Measurements from ENCODE around the gene SULT1A1. TPM values are rescaled to one million over a fixed set of nuclear protein-coding genes. Genes with fewer than 3 reads are reported as not detected.
"Not testable (repeated sequence)": the region's sequence is repeated elsewhere in the genome, so short reads cannot be mapped to it uniquely, and the experiment has no call there.

SULT1A1 gene
- polyA plus RNA-seq (ENCODE audit: insufficient read length) = 8.8 TPM

DNA sequence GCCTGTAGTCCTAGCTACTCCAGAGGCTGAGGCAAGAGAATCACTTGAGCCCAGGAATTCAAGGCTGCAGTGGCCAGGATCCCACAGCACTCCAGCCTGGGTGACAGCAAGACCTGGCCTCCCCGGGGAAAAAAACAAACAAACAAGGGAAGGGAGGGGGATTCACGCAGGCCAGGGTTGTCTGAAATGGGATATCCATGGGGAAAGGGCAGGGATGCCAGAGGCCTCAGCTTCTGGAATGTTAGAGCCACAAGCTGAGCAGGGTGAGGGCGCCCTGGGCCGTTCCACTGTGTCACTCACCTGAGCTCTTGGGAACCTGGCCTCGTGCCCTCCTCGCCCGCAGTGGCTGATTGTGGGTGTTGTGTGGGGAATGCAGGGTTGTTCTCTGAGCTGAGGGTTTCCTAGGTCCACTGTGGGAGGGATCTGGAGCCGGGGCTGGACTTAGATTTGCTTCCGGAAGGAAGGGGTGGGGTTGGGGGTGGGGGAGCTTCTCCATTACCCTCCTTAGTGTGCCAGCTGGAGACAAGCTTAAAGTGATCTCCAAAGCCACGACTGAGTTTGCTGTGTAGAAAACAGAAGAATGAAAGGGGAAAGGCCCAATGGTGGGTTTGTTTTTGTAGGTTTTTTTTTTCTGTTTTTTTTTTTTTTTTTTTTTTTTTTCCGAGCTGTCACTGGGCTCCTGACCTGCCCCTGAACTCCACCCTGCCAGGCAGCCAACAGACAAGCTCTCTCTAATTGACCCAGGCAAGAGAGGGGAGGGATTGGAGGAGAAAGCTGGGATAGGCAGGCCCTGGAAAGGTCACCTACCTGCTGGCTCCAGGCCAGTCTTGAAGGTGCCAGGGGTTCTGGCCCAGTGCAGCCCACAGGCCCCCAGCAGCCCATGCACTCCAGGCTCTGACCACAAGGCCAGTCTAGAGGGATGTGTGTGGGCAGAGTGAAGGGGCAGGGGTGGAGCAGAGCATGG, at the start of gene SULT1A1:
SULT1A1 (minus strand) TSS at position 414 of the 964 bp plus-strand sequence. CDS start 1,189 bp downstream, outside the sequence.
- no peak for DNase-seq

DNA sequence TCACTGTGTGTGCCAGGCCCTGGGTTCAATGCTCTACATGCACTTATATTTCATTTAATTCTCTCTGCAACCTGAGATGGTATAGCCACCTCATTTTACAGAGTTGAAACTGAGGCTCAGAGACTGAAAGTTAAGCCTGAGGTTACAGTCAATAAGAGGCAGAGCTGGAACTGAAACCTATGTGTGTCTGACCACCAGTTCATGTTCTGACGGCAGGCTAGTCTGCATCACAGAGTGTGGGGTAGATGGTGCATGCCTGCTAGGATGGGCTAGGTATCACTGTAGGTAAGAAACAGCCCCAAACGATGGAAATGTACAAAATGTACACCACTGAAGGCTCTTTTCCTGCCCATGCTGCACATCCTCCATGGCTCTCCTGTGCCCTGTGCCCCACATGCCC, 30.1 kb upstream of the SULT1A1 start:
- not testable (repeated sequence) for DNase-seq

DNA sequence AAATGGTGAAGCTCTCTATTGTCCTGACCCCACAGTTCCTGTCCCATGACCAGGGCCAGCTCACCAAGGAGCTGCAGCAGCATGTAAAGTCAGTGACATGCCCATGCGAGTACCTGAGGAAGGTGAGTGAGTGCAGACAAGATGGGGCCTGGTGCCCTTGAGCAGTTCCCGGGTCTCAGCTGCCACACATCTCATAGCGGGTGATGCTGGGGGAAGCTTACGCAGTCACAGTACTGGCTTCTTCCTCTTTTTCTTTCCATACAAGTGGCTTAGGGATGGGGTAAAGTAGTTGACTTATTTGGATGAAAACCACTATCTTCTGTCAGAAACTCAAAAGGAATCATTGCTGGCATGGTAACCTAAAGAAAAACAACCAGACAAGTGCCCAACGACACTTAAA, 28.5 kb upstream of the SULT1A1 start:
- DNase-seq = not testable (repeated sequence)

DNA sequence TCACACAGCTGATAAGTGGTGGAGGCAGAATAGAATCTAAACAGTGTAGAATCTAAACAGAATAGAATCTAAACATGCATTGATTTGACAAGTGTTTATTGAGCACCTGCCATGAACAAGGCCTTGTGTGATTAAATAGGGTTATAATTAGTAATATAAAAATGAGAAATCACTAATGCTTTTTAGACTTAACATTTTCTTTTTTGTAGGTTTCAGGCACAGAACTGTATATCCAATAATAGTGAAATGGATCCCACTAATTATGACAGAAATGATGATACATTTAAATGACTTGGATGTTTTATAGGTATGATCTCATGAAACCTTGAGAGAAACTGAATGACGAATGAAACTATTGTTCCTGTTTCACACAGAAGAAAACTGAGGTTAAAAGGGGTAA, 27.9 kb upstream of the SULT1A1 start, which contains the start of gene NPIPB8:
NPIPB8 (plus strand) TSS at position 301 of the 400 bp plus-strand sequence. CDS start 296 bp downstream, outside the sequence.
- DNase-seq = not testable (repeated sequence)

DNA sequence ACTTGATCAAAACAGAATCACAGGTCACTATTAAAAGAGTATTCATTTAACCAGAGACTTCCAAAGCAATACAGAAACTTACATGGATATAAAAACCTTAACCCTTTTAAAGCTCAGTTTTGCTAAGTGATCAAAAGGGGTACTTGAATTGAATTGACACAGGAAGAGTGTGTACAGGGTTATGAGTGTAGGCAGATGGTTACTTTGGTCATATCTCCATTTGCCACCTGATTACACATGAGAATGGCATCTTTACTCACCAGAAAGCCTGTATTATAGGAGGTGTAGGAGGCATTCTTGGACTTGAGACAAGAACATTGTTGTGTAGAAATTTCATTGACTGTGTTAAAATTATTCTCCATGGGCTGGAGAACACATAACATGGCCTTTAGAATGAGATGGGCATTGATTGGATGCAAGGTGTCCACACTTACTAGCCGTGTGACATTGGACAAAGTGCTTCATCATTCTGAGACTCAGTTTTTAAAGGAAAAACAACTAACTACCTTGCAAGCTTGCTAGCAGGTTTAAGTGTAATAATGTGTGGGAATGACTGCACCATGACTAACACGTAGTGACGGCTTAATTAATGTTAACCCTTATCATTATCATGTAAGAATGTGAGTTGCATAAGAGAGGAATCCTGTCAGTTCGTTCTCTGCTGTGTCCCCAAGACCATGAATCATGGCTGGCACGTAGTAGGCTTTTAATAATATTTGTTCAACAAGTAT, 26.4 kb upstream of the SULT1A1 start:
- not testable (repeated sequence) for DNase-seq

DNA sequence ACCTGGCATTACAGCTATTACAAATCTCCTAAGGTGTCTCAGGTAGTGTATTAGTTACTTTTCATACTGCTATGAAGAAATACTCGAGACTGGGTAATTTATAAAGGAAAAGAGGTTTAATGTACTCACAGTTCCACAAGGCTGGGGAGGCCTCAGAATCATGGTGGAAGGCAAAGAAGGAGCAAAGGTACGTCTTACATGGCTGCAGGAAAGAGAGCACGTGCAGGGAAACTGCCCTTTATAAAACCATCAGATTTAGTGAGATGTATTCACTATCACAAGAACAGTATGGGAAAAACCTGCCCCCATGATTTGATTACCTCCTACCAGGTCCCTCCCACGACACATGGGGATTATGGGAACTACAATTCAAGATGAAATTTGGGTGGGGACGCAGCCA, 21.1 kb upstream of the SULT1A1 start:
- DNase-seq = not testable (repeated sequence)

DNA sequence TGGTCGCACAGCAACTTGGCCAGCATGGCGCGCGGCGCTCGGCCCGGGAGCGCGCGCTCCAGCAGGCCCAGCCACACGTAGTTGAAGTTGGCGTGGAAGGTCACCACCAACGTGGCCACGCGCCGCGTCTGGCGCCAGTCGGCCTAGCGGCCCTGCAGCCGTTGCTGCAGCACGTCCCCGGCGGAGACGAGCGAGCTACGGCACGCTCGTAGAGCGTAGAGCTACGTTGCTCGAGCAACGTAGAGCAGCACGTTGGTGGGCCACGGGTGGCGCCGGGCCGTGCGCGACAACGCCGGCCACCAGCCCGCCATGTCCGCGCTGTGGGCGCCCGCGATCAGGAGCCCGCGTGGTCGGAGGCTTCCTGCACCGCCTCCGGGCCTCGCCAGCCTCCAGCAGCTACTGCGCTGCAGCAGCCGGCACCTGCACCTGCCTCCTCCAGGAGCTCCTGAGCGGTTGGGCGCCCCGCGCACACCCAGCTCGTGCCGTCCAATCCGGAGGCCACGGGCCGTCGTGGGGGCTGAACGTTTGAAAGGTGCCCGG, 13.4 kb upstream of the SULT1A1 start:
- DNase-seq = peak; percentile 72

DNA sequence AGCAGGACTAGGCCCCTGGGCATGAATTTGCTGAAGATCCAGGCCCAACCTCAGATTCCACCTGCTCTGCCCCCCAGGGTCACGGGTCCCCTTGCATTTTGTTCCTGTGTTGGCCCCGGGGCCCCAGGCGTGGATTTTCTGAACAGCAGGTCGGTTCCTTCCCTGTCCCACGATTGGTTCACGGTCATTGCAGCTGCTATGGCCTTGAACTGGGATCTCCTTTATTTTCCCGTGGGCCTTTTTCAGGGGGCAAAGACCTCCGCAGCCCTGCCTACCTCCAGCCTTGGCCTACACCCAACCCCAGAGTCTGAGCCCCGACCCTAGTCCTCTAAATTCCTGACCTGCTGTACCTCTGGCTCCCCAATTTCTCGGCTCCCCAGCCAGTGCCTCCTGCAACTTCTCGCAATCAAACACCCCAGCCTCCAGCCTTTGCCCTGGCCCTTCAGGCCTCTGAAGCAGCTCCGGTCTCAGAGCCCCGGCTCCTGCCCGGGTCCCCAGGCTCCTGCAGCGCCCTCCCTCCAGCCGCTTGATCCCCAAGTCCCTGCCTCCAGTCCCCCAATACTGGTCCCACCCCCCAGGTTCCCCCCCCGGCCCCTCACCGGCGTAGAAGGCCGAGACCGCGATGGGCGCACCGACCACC, 12.8 kb upstream of the SULT1A1 start:
- not testable (repeated sequence) for DNase-seq

DNA sequence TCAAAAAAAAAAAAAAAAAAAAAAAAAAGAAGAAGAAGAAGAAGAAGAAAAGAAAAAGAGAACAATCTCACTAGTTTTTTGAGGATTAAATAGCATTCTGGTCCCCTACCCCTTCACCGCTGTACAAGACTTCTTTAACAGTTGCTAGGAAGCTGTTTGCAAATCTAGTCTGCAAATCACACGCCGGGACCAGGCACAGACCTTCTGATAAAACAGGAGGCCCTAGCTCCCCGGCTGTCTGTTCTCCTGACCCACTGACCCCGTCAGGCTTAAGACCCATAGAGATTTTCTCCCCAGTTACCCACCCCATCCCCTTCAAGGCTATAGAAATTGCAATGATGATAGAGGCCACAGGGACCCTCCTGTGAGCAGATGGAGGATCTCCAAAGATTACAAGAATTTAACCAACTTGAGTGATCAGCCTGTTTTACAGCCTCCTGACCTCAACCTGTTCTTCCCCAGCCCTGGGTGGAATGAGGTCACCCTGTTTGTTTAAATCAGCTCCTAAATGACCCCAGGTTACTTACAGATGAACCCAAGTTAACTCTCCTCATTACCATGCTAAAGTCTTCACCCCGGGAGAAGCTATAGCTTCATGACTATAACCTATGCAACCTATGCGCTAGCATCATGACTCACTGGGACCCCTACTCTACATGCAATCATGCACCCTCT, 11.8 kb upstream of the SULT1A1 start:
- DNase-seq = no peak

DNA sequence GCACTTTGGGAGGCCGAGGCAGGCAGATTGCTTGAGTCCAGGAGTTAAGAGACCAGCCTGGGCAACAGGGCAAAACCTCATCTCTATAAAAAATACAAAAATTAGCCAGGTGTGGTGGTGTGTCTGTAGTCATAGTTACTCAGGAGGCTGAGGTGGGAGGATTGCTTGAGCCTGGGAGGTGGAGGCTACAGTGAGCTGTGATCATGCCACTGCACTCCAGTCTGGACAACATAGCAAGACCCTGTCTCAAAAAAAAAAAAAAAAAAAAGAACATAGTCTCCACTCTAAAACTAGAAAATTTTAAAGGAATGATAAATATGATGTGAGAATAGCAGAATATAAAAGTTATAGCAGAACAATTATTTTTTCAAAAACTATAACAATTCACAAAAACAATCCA, 10.5 kb upstream of the SULT1A1 start:
- DNase-seq = not testable (repeated sequence)

DNA sequence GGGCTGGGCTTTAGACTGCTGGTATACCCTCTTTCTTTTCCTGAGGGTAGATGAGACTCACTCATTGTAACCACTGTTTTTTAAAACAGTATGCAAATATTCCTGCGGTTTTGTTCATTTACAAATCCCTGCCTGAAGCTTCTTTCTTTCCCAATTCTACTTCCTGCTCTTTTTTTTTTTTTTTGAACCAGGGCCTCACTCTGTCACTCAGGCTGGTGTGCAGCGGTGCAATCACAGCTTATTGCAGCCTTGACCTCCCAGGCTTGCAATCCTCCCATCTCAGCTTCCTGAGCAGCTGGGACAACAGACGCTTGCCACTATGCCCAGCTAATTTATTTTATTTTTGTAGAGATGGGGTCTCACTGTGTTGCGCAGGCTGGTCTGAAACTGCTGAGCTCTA, 8.0 kb upstream of the SULT1A1 start:
- DNase-seq = no peak

DNA sequence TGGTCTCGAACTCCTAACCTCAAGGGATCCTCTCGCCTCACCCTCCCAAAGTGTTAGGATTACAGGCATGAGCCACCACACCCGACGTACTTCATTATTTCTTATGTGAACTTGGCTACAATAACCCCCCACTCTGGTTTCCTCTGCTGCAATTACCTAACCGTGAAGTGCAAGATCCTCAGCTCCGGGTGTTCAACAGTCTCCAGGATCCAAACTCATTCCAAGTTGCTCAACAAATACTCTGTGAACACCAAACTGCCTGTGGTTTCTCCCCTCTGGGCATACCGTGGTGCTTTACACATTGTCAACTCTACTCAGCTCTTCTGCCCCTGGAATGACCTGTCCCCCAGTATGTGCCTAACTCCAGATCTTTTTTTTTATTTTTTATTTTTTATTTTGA, 6.8 kb upstream of the SULT1A1 start:
- no peak for DNase-seq

DNA sequence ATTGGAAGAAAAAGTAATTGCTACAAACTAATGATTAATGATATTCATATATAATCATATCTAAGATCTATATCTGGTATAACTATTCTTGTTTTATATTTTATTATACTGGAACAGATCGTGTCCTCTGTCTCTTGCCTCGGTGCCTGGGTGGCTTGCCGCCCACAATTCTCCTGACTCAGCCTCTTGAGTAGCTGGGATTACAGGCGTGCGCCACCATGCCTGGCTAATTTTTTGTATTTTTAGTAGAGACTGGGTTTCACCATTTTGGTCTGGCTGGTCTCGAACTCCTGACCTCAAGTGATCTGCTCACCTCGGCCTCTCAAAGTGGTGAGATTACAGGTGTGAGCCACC, 6.4 kb upstream of the SULT1A1 start:
- not testable (repeated sequence) for DNase-seq

DNA sequence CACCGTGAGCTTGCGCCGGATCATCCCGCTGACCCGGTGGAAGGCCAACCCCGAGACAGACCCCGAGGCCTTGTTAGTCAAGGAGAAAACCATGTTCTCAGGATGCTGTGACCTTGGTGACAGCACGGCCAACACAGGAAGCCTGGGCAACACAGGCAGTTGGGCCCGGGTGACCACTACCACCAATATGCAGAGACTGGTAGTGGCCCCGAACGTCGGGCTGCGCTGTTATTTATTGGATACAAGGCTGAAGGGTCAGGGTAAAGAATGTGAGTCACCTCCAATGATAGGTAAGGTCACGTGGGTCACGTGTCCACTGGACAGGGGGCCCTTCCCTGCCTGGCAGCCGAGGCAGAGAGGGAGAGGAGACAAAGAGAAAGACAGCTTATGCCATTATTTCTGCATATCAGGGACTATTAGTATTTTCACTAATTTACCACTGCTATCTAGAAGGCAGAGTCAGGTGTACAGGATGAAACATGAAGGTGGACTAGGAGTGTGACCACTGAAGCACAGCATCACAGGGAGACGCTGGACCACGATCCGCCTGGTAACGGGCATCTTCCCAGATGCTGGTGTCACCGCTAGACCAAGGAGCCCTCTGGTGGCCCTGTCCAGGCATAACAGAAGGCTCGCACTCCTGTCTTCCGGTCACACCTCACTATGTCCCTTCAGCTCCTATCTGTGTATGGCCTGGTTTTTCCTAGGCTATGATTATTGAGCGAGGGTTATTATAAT, 5.8 kb upstream of the SULT1A1 start:
- peak; percentile 20 for DNase-seq

DNA sequence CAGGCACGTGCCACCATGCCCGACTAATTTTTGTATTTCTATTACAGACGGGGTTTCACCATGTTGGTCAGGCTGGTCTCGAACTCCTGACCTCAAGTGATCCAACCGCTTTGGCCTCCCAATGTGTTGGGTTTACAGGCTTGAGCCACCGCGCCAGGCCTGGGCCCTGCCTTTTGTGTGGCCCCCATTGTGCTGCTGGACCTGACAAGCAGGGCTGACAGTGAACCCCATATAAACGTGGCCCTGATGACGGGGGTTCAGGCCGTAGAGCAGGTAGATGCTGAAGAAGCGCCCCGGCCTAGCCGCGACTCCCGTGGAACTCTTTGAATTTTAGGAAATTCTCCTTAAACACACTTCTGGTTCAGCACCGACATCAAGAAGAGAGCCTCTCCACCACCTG, 4.7 kb upstream of the SULT1A1 start:
- DNase-seq = not testable (repeated sequence)

DNA sequence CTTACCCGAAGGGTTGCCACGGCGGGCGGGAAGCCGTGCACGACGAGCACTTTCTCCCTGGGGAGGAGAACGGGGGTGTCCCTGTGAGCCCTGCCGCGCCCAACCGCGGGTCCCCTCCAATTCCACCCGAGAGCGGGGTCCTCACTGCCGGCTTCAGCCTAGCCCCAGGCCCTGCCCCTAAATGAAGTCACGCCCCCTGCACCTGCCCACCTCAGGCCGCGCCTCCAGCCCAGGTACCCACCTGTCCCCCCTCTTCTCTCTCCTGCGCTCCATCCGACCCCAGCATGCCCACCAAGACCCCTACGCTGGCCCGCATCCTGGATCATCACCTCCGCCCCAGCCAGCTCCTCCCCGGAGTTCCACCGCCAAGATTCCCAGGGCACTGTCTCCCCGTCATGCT, 4.1 kb upstream of the SULT1A1 start:
- not testable (repeated sequence) for DNase-seq

DNA sequence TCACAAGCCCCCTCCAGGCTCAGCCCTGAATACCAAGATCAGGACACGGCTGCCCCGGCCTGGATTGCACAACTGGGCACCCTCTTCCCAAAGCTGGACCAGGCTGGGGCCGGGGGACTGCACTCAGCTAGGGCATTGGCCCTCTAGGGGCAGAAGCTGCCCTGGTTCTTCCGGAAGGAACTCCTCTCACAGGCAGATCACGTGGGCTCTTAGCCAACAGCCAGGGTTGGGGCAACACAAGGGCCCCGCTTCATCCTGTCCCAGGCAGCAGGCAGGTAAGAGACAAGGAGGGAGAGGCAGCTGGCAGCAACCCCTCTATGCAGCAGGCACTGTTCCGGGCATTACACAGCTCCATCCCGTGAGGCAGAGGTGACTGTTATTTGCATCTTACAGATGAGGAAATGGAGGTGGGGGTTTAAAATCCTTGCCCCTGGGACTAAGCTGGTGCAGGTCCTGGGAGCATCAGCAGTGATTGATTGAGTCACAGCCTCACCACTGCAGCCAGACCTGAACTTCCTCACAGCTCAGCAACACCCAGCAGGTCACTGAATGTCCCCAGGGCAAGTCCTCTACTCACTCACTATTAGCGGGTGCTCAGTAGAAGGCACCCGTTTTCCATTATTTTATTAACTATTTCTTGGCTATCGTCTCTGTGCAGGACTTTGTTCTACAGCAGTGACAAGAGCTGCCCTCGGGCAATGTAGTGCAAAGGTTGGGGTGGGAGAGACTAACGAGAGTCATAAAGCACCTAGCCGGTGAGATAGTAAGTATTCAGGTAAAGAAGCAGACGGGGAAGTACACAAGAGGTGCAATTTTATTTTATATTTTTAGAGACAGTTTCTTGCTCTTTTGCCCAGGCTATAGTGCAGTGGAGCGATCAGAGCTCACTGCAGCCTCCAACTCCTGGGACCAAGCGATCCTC, 2.8 kb upstream of the SULT1A1 start:
- DNase-seq = not testable (repeated sequence)

DNA sequence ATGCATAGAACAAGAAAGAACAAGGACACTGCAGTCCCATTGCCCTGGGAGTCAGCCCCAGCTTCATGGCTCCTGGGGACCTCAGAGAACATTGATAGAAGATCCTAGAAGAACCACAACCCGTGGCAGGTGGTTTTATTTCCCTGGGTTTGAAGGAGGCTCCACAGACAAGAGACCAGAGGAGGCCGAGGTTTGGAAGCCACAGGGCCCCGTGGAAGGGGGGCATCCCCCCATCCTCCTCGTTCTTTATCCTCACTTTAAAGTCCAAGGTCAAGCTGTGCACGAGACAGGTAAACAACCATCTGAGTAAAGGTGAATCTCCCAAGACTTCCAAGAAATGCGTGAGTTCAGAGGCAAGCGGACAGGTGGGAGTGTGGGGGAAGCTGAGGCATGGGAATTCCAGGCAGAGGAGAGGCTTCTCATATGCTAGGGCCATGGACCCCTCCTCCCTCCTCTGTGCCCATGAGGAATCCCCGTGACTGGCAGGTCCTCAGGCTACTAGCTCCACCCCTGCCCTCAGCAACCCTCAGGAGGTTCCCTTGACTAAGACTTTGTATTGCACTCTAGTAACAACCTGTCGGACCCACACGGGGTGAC, 849 bp upstream of the SULT1A1 start:
- no peak for DNase-seq

DNA sequence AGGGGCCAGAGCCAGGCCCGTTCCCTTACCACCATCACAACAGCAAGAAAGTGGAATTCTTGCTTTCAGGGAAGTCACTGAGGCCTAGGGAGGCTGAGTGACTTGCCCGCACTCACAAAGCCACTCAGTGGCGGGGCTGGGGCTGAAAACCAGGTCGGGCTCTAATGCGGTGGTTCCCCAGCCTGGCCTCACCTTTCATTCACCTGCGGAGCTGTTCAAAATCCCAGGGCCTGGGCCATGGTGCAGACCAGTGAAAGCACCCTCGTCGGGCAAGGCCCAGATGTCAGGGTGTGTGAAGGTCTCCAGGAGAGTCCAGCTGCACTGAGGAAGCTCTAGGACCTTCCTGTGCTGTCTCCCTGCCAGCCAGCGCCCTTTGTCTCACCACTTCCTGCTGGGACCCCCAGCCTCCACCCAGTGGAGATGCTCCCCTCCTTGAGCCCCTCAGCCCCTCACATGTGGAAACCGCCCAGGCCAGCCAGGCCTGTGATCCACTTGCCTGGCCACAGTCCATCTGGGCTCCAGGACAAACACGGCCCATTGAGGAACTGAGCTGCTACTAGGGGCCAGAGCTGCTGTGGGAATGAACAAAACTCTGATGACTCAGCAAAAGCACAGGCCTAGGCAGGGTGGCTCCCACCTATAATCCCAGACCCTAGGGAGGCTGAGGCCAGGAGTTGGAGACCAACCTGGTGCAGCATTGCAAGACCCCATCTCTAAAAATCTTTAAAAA, 812 bp downstream of the SULT1A1 start:
- DNase-seq = peak; percentile 27
